Heart right ventricle (tissue), 16 donors: ENCODE results near the gene MAP7. TPM values are rescaled to one million over a fixed set of nuclear protein-coding genes. Genes with fewer than 3 reads are reported as not detected.
"Not testable (repeated sequence)": the region's sequence is repeated elsewhere in the genome, so short reads cannot be mapped to it uniquely, and the experiment has no call there.

ENCODE experiments used
- ATAC-seq, 8 donors: fragments of 200-7000 bp; cut with Tn5 transposase; one replicate each; pipeline ENCODE4 v1.9.1; 2020; ENCODE audit warnings: mild to moderate bottlenecking in 8 of 8, moderate library complexity in 8 of 8, moderate number of reproducible peaks in 1 of 8
- DNase-seq, 2 donors: peaks; one replicate each; pipeline ENCODE4 v3.0.0-alpha.2; 2020
- H3K27ac ChIP-seq, 10 donors: fragments of 200-600 bp; sonication (generic) in 2 of 10; one replicate each; pipeline versions ENCODE4 v1.5.0 to v1.8.0; 2020 to 2022; ENCODE audit warnings: mild to moderate bottlenecking in 3 of 10
- H3K27me3 ChIP-seq, 7 donors: fragments of 200-600 bp; one replicate each; pipeline ENCODE4 v1.8.0; 2021 to 2022; ENCODE audit warnings: mild to moderate bottlenecking in 2 of 7
- H3K36me3 ChIP-seq, 9 donors: fragments of 200-600 bp; sonication (generic) in 1 of 9; one replicate each; pipeline versions ENCODE4 v1.5.0 to v1.8.0; 2020 to 2022; ENCODE audit warnings: mild to moderate bottlenecking in 2 of 9
- H3K4me1 ChIP-seq, 9 donors: fragments of 200-600 bp; sonication (generic) in 1 of 9; one replicate each; pipeline versions ENCODE4 v1.5.0 to v1.8.0; 2020 to 2022; ENCODE audit warnings: mild to moderate bottlenecking in 4 of 9
- H3K4me3 ChIP-seq, 10 donors: fragments of 200-600 bp; sonication (generic) in 2 of 10; one replicate each; pipeline versions ENCODE4 v1.5.0 to v1.8.0; 2020 to 2022; ENCODE audit warnings: mild to moderate bottlenecking in 7 of 10, moderate library complexity in 2 of 10
- H3K9me3 ChIP-seq, 11 donors: fragments of 200-600 bp in 10 of 11; sonication (generic) in 2 of 11; one replicate each; pipeline versions ENCODE4 v1.5.0 to v1.8.0; 2013 to 2022; ENCODE audit warnings: mild to moderate bottlenecking in 2 of 11, control low read depth in 1 of 11, moderate library complexity in 1 of 11
- CTCF ChIP-seq, 9 donors: fragments of 200-600 bp; sonication (generic) in 2 of 9; IDR thresholded peaks; one replicate each; pipeline versions ENCODE4 v1.5.0 to v1.8.0; 2021 to 2022; ENCODE audit warnings: antibody characterized with exemption in 9 of 9, mild to moderate bottlenecking in 5 of 9, moderate library complexity in 1 of 9
- WGBS, 2 donors: extraction: QIAGEN DNeasy Blood & Tissue Kit; methylation state at CpG; one replicate each; pipeline ENCODE4 v1.1.7; 2013; ENCODE audit warnings: inconsistent platforms in 1 of 2; 5-methylcytosine and 5-hydroxymethylcytosine counted together
- intact Hi-C, 10 donors: fragments of 100-400 bp; cut with DNase I; formaldehyde crosslinking; loops; one replicate each; pipeline versions ENCODE4 v1.11.1 to v1.14.2; 2022
- polyA plus RNA-seq, 2 donors: library from polyadenylated mRNA; stranded (reverse); fragments of 200-250 nt; gene quantifications; one replicate each; pipeline ENCODE4 v1.2.3, GENCODE V29; 2013
- total RNA-seq, 10 donors: library from RNA; stranded (reverse); fragmentation: NEBNext Ultra II Directional in 3 of 10; extraction: Animal tissue kit (Norgen Biotek cat#: 25700) in 3 of 10; gene quantifications; one replicate each; pipeline versions ENCODE4 v1.2.1 to v1.2.4, GENCODE V29; 2021 to 2023
- donor health status: Arrhythmogenic right ventricular cardiomyopathy.
- donor health status: ischemic (EF 13 %, LVEDD 7.1; RV severe dilation, severe dysfunction).
- donor health status: healthy with polysubstance abuse.
- donor health status: DM: no; HTN: yes; CAD: no.
- donor health status: DM: no; HTN: no; CAD: no.
- donor health status: ischemic (EF 25% LVEDD 6.9; RV normal size, moderate dysfunction).
- donor health status: ischemic (EF 25% LVEDD 5.7; RV mildly dilated, moderate dysfunction).
- donor health status: healthy.
- donor health status: DM: yes; HTN: yes; CAD: no.
- donor health status: Ischemic cardiomyopathy.
- donor health status: ischemic (EF 35%, LVEDD 5.7; RV mildly dilated, moderate dysfunction).
- donor health status: nonischemic (EF 11% LVEDD 7.7; RV severe dilation, severe dysfunction).
- donor health status: DM: yes; HTN: yes; CAD: no.
- donor health status: PGD.
- donor health status: ischemic (EF 29% LVEDD 5.4; RV normal size, mild dysfunction).
- donor health status: nonischemic (EF 23%, LVEDD 6.1; RV moderate dilation, normal function).

Gene MAP7
- total and polyA plus RNA-seq, 12 donors = 0.48 to 4.1 (median 2.3) TPM

- 90 to 97% methylated on average over 1 of the region's 1 CpG for WGBS, 2 donors
- H3K27me3 ChIP-seq = no peaks in the 10 kb centered on the region
- H3K27ac ChIP-seq = no peak overlapping the region
- intact Hi-C loops = loop anchor here in 2 of 10 donors (5.0 kb wide), 1 partner anchor 205 kb away; the partner anchor contains the start of gene MAP3K5 (in 2 of the 2)
- peaks cover 0 to 33% (median 14%) of the 10 kb centered on the region in 9 donors for H3K4me1 ChIP-seq
- ATAC-seq (no peak), DNase-seq (no peak)
- H3K36me3 ChIP-seq = peaks cover 0 to 69% (median 17%) of the 10 kb centered on the region in 9 donors
- no peak overlapping the region for H3K4me3 ChIP-seq
- H3K9me3 ChIP-seq = no peaks in the 10 kb centered on the region
- TF ChIP-seq CTCF (IDR thresholded peaks at IDR 0.05) = no peak
These were observed 37.3 kb upstream of the MAP7 start for GRCh38 chr6:136587527-136587926.

- Histone ChIP-seq H3K9me3 (no peaks in the 10 kb centered on the region), H3K4me1 (peaks cover 0 to 35% (median 15%) of the 10 kb centered on the region in 9 donors), H3K36me3 (peaks cover 0 to 66% (median 10%) of the 10 kb centered on the region in 9 donors), H3K4me3 (no peak overlapping the region), H3K27me3 (no peaks in the 10 kb centered on the region), H3K27ac (peak overlapping the region in 7 of 10 donors; percentile 46 to 70 (median 54))
- 52 to 58% methylated on average over 4 of the region's 4 CpGs for WGBS, 2 donors
- intact Hi-C loops = loop anchor here in 2 of 10 donors (5.0 kb wide), 1 partner anchor 206 kb away; the partner anchor contains the start of gene MAP3K5 (in 2 of the 2)
- TF ChIP-seq CTCF (IDR thresholded peaks at IDR 0.05) = no peak
- ATAC-seq (peak in 6 of 8 donors; percentile 63 to 88 (median 76)), DNase-seq (no peak)
These were observed 36.1 kb upstream of the MAP7 start for GRCh38 chr6:136586295-136586694.

GRCh38 chr6:136585523-136585922 lies 35.3 kb upstream of the MAP7 start:
- peaks cover 0 to 66% (median 10%) of the 10 kb centered on the region in 9 donors for H3K36me3 ChIP-seq
- not testable (repeated sequence) for H3K27me3 ChIP-seq, H3K9me3 ChIP-seq, DNase-seq, ATAC-seq, H3K4me3 ChIP-seq
- H3K27ac ChIP-seq = peak overlapping the region in 3 of 10 donors; percentile 37 to 70 (median 52)
- whole genome bisulfite sequencing, 2 donors = 95 to 96% methylated on average over 2 of the region's 2 CpGs
- intact Hi-C loops = loop anchor here in 2 of 10 donors (5.0 kb wide), 1 partner anchor 207 kb away; the partner anchor contains the start of gene MAP3K5 (in 2 of the 2)
- H3K4me1 ChIP-seq = peaks cover 0 to 35% (median 15%) of the 10 kb centered on the region in 9 donors

- intact Hi-C loops = loop anchor here in 1 of 10 donors (5.0 kb wide), 1 partner anchor 208 kb away; the partner anchor contains the start of gene MAP3K5
- Histone ChIP-seq H3K4me1 (peaks cover 0 to 35% (median 15%) of the 10 kb centered on the region in 9 donors), H3K27ac (peak overlapping the region in 1 of 10 donors; percentile 9), H3K36me3 (peaks cover 0 to 66% (median 12%) of the 10 kb centered on the region in 9 donors)
- not testable (repeated sequence) for DNase-seq, ATAC-seq, H3K9me3 ChIP-seq, H3K27me3 ChIP-seq, H3K4me3 ChIP-seq
- 81 to 89% methylated on average over 5 of the region's 5 CpGs for WGBS, 2 donors
These were observed 34.1 kb upstream of the MAP7 start for GRCh38 chr6:136584290-136584689.

- peak; percentile 20 to 70 (median 56) for TF ChIP-seq CTCF (IDR thresholded peaks at IDR 0.05)
- intact Hi-C loops = loop anchor here in 2 of 10 donors (2.0 to 5.0 kb wide), 2 partner anchors 209 to 210 kb away; partner anchors contain the start of gene MAP3K5 (in 2 of the 2)
- no peaks in the 10 kb centered on the region for H3K27me3 ChIP-seq
- peaks cover 0 to 35% (median 15%) of the 10 kb centered on the region in 9 donors for H3K4me1 ChIP-seq
- peaks cover 0 to 67% (median 14%) of the 10 kb centered on the region in 9 donors for H3K36me3 ChIP-seq
- no peaks in the 10 kb centered on the region for H3K9me3 ChIP-seq
- WGBS, 2 donors = 32% methylated on average over 3 of the region's 3 CpGs
- peak in 6 of 8 donors; percentile 30 to 67 (median 52) for ATAC-seq
- no peak for DNase-seq
- peak overlapping the region in 6 of 10 donors; percentile 9 to 51 (median 14) for H3K27ac ChIP-seq
- H3K4me3 ChIP-seq = no peak overlapping the region
These were observed 32.7 kb upstream of the MAP7 start for GRCh38 chr6:136582711-136583471.
